Stimulated activated naive CD4-positive, alpha-beta T cell (primary cell): ENCODE measurements around the gene STUM.
"Not testable (repeated sequence)": the region's sequence is repeated elsewhere in the genome, so short reads cannot be mapped to it uniquely, and the experiment has no call there.

ENCODE experiments used
- DNase-seq, 6 experiments: peaks; one replicate each; lab custom pipeline; 2025; lab: John Stamatoyannopoulos, UW

The STUM gene

GRCh38 chr1:226581650-226582330 lies 33.2 kb downstream of the STUM start:
- no peak for DNase-seq

- no peak for DNase-seq
These were observed 34.4 kb downstream of the STUM start for GRCh38 chr1:226582966-226583365.

GRCh38 chr1:226584164-226584563 lies 35.6 kb downstream of the STUM start:
- DNase-seq, result no peak

GRCh38 chr1:226586116-226586515 lies 37.6 kb downstream of the STUM start:
- no peak for DNase-seq

- DNase-seq, result no peak
These were observed 38.3 kb downstream of the STUM start for GRCh38 chr1:226586650-226587422.

- no peak for DNase-seq
These were observed 39.9 kb downstream of the STUM start for GRCh38 chr1:226588484-226588883.

GRCh38 chr1:226589008-226589733 lies 40.6 kb downstream of the STUM start:
- DNase-seq, result no peak

- DNase-seq, result no peak
These were observed 42.0 kb downstream of the STUM start for GRCh38 chr1:226590614-226591013.

- no peak for DNase-seq
These were observed 45.0 kb downstream of the STUM start for GRCh38 chr1:226593541-226593940.

- no peak for DNase-seq
These were observed 48.1 kb downstream of the STUM start for GRCh38 chr1:226596531-226597165.

GRCh38 chr1:226597616-226598454 lies 49.3 kb downstream of the STUM start:
- no peak for DNase-seq

GRCh38 chr1:226598455-226598849 lies 49.9 kb downstream of the STUM start:
- no peak for DNase-seq

GRCh38 chr1:226598955-226599354 lies 50.4 kb downstream of the STUM start:
- not testable (repeated sequence) for DNase-seq

GRCh38 chr1:226599636-226600238 lies 51.2 kb downstream of the STUM start:
- no peak for DNase-seq

GRCh38 chr1:226600254-226600653 lies 51.7 kb downstream of the STUM start:
- DNase-seq, result no peak

- DNase-seq, result no peak
These were observed 52.9 kb downstream of the STUM start for GRCh38 chr1:226601456-226601855.

GRCh38 chr1:226602186-226603021 lies 53.8 kb downstream of the STUM start:
- DNase-seq, result no peak

GRCh38 chr1:226603022-226603857 lies 54.7 kb downstream of the STUM start:
- no peak for DNase-seq

- no peak for DNase-seq
These were observed 55.4 kb downstream of the STUM start for GRCh38 chr1:226603858-226604559.
